ENCODE results near the gene SLC35B2. TPM values are rescaled to one million over a fixed set of nuclear protein-coding genes. Genes with fewer than 3 reads are reported as not detected.

The SLC35B2 gene
- total and polyA plus RNA-seq, 9 of the 15 experiments (the other 6 are each of a cell fraction or from before 2014, with no cell fraction given): 14.5 to 59.1 (median 47.1) TPM

GRCh38 chr6:44261581-44261980 is 4.3 kb upstream of the SLC35B2 start:
- H3K4me2 ChIP-seq (ENCODE audit: insufficient read depth, low read length): no peak overlapping the region
- H3K79me2 ChIP-seq (ENCODE audit: control insufficient read depth, insufficient read depth, low read length): peaks cover 23% of the 10 kb centered on the region
- H3K9me3 ChIP-seq (replicated peaks; ENCODE audit: control insufficient read depth, insufficient read depth, low read depth, low read length): no peaks in the 10 kb centered on the region
- ChIA-PET POLR2A (interaction anchor here (0.6 to 8.2 kb wide), 6 partner anchors 14 to 868 kb away, joined by 3 to 69 read pairs (median 3); partner anchors contain the start of genes GTPBP2 and HSP90AB1), CTCF (ENCODE audit: low intra/inter-chr PET ratio) (no interaction called here)
- intact Hi-C loops (cut with micrococcal nuclease) (no loop called here), in situ Hi-C loops (cut with MboI) (no loop called here)
- H3K4me1 ChIP-seq (replicated peaks in 1 of 2; ENCODE audit: control insufficient read depth in 2 of 2, insufficient read depth in 2 of 2, low read length in 2 of 2): peaks cover 27 to 50% of the 10 kb centered on the region in 2 experiments; a peak in 4 of 5 replicates
- H4K20me1 ChIP-seq (replicated peaks; ENCODE audit: control insufficient read depth, insufficient read depth, low read length): peaks cover 1% of the 10 kb centered on the region
- H2AFZ ChIP-seq (ENCODE audit: low read depth, low read length): no peak overlapping the region
- ATAC-seq (no peak), FAIRE-seq (no peak), DNase-seq (ENCODE audit: extremely low read depth in 1 of 4, low spot score in 3 of 4) (no peak)
- H3K9ac ChIP-seq (ENCODE audit: insufficient read depth in 1 of 2, low read depth in 2 of 2, low read length in 2 of 2): no peak overlapping the region
- 0 out of 2 replicates have a peak, but pooled peaks have one; percentile 33 for TF ChIP-seq RBFOX2 (IDR thresholded peaks at IDR 0.05; ENCODE audit: low read depth, low read length)
- TF ChIP-seq ZBTB8A (IDR thresholded peaks at IDR 0.05; ENCODE audit: partially characterized antibody): no peak
- no peak overlapping the region for H3K4me3 ChIP-seq
- peaks cover 49% of the 10 kb centered on the region; the same call in 1 of the 3 replicates for H3K36me3 ChIP-seq (ENCODE audit: control insufficient read depth, insufficient read depth, low read length)
- no TSS peak for BruUV-seq (replicated peaks)
- peaks cover 6% of the 10 kb centered on the region for H3K9me1 ChIP-seq (ENCODE audit: control insufficient read depth, insufficient read depth, low read length)
- no peak overlapping the region for H3K27ac ChIP-seq (ENCODE audit: extremely low read depth, low read depth, low read length)
- no peaks in the 10 kb centered on the region for H3K27me3 ChIP-seq (ENCODE audit: control insufficient read depth in 2 of 2, insufficient read depth in 2 of 2, low read length in 2 of 2)
- 94% methylated on average over 8 of the region's 8 CpGs for WGBS (ENCODE audit: insufficient coverage, low coverage, missing lambda C conversion rate)

DNA sequence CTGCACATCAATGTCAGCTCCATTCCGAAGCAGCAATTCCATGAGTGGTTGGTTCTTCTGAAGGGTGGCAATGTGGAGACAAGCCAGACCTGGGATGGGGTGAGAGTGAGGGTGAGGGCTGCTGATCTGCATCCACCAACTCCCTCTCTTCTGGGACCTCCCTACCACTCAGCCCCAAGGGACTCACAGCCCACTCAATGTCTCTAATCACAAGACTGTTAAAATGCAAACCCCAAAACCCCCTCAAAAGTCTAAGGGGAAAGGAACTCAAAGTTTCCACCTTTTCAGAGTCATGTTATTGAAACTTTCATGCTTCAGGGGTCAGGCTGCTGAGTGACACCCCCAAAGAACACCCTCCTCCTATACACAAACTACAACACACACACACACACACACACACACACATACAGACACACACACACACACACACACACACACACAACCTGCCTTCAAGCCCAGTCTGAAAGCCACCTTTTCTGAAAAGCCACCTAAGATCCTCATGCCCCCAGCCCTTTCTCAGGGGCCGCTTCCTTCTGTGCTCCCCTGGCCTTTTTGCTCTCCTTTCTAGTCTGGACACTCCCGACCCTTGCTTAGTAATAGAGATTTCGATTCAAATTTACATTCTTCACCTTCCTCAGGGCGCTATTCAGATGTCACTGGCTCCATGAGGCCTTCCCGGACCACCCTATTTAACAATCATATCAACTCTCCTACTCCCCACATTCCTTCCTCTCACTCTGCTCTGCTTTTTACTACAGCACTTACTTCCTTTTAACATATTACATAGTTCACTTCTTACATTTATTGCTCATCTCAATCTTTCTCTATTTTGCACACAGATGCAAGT is 3.3 kb upstream of the SLC35B2 start:
- 81% methylated on average over 6 of the region's 6 CpGs for WGBS (ENCODE audit: insufficient coverage, low coverage, missing lambda C conversion rate)
- H3K27me3 ChIP-seq (ENCODE audit: control insufficient read depth in 2 of 2, insufficient read depth in 2 of 2, low read length in 2 of 2): no peaks in the 10 kb centered on the region
- no peak for ATAC-seq
- H2AFZ ChIP-seq (ENCODE audit: low read depth, low read length): no peak overlapping the region
- H3K4me1 ChIP-seq (replicated peaks in 1 of 2; ENCODE audit: control insufficient read depth in 2 of 2, insufficient read depth in 2 of 2, low read length in 2 of 2): peaks cover 33 to 57% of the 10 kb centered on the region in 2 experiments; a peak in 4 of 5 replicates
- peaks cover 52% of the 10 kb centered on the region; the same call in 1 of the 3 replicates for H3K36me3 ChIP-seq (ENCODE audit: control insufficient read depth, insufficient read depth, low read length)
- intact Hi-C loops (cut with micrococcal nuclease) (no loop called here), in situ Hi-C loops (cut with MboI) (no loop called here)
- H3K9me1 ChIP-seq (ENCODE audit: control insufficient read depth, insufficient read depth, low read length): peaks cover 6% of the 10 kb centered on the region
- no peak overlapping the region for H3K4me3 ChIP-seq
- FAIRE-seq: no peak
- CTCF ChIA-PET (ENCODE audit: low intra/inter-chr PET ratio): no interaction called here
- H3K9me3 ChIP-seq (replicated peaks; ENCODE audit: control insufficient read depth, insufficient read depth, low read depth, low read length): no peaks in the 10 kb centered on the region
- peaks cover 9% of the 10 kb centered on the region for H4K20me1 ChIP-seq (replicated peaks; ENCODE audit: control insufficient read depth, insufficient read depth, low read length)
- POLR2A ChIA-PET: interaction anchor here (0.6 to 8.2 kb wide), 4 partner anchors 13 to 868 kb away, joined by 3 to 69 read pairs (median 4); partner anchors contain the start of gene HSP90AB1
- no peak overlapping the region for H3K4me2 ChIP-seq (ENCODE audit: insufficient read depth, low read length)
- no peak overlapping the region for H3K27ac ChIP-seq (ENCODE audit: extremely low read depth, low read depth, low read length)
- no peak for DNase-seq (ENCODE audit: extremely low read depth in 1 of 4, low spot score in 3 of 4)
- no TSS peak for BruUV-seq (replicated peaks)
- peak overlapping the region in 1 of 2 experiments; percentile 24; a peak in 1 of 4 replicates for H3K9ac ChIP-seq (ENCODE audit: insufficient read depth in 1 of 2, low read depth in 2 of 2, low read length in 2 of 2)
- H3K79me2 ChIP-seq (ENCODE audit: control insufficient read depth, insufficient read depth, low read length): peaks cover 32% of the 10 kb centered on the region
- TF ChIP-seq CCAR2 (IDR thresholded peaks at IDR 0.05; ENCODE audit: low read depth, low read length) (no peak), BRF1 (IDR thresholded peaks at IDR 0.05; ENCODE audit: borderline replicate concordance, extremely low read depth, insufficient read length) (no peak), MCM5 (IDR thresholded peaks at IDR 0.05; ENCODE audit: low read depth) (no peak), ZNF766 (CRISPR knock-in tag; conservative IDR thresholded peaks at IDR 0.05) (no peak), SRSF1 (IDR thresholded peaks at IDR 0.05; ENCODE audit: low read depth, low read length) (no peak)
- TF ChIP-seq, protein P1, sequence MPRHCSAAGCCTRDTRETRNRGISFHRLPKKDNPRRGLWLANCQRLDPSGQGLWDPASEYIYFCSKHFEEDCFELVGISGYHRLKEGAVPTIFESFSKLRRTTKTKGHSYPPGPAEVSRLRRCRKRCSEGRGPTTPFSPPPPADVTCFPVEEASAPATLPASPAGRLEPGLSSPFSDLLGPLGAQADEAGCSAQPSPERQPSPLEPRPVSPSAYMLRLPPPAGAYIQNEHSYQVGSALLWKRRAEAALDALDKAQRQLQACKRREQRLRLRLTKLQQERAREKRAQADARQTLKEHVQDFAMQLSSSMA (CRISPR knock-in tag; IDR thresholded peaks at IDR 0.05): no peak

All from K562 (cell line).